GF-D8 (cell line): ENCODE results near the gene ENPP3.

Experiments used
- DNase-seq: peaks from one replicate; lab custom pipeline; 2025; lab: John Stamatoyannopoulos, UW

ENPP3 gene

GRCh38 chr6:131765081-131765803 lies 128.1 kb downstream of the ENPP3 start:
- DNase-seq = no peak

GRCh38 chr6:131765804-131766135 lies 128.7 kb downstream of the ENPP3 start:
- DNase-seq = no peak

GRCh38 chr6:131766631-131767030 lies 129.5 kb downstream of the ENPP3 start:
- DNase-seq = no peak

- no peak for DNase-seq
Measured at GRCh38 chr6:131768964-131769363, 131.9 kb downstream of the ENPP3 start.

GRCh38 chr6:131769385-131770141 lies 132.5 kb downstream of the ENPP3 start:
- no peak for DNase-seq

GRCh38 chr6:131770776-131771175 lies 133.7 kb downstream of the ENPP3 start:
- DNase-seq = no peak

GRCh38 chr6:131773284-131773950 lies 136.3 kb downstream of the ENPP3 start:
- DNase-seq = no peak

GRCh38 chr6:131775886-131776285 lies 138.8 kb downstream of the ENPP3 start:
- DNase-seq = no peak

- DNase-seq = no peak
Measured at GRCh38 chr6:131776985-131777384, 139.9 kb downstream of the ENPP3 start.

- DNase-seq = no peak
Measured at GRCh38 chr6:131778169-131778568, 141.1 kb downstream of the ENPP3 start.

GRCh38 chr6:131779304-131779703 lies 142.2 kb downstream of the ENPP3 start:
- DNase-seq = no peak

- no peak for DNase-seq
Measured at GRCh38 chr6:131780600-131780999, 143.5 kb downstream of the ENPP3 start.

GRCh38 chr6:131781687-131782086 lies 144.6 kb downstream of the ENPP3 start:
- no peak for DNase-seq

GRCh38 chr6:131782764-131783163 lies 145.7 kb downstream of the ENPP3 start:
- no peak for DNase-seq

- DNase-seq = no peak
Measured at GRCh38 chr6:131784561-131784960, 147.5 kb downstream of the ENPP3 start.

- DNase-seq = no peak
Measured at GRCh38 chr6:131787079-131787478, 150.0 kb downstream of the ENPP3 start.

GRCh38 chr6:131787766-131788712 lies 150.9 kb downstream of the ENPP3 start:
- no peak for DNase-seq

- DNase-seq = no peak
Measured at GRCh38 chr6:131789219-131789618, 152.1 kb downstream of the ENPP3 start.

GRCh38 chr6:131791476-131791875 lies 154.4 kb downstream of the ENPP3 start:
- DNase-seq = no peak

GRCh38 chr6:131792091-131792496 lies 155.0 kb downstream of the ENPP3 start:
- DNase-seq = no peak

GRCh38 chr6:131795366-131795765 lies 158.3 kb downstream of the ENPP3 start:
- no peak for DNase-seq
